H9 (cell line): ENCODE data around the gene CWC27. TPM values are rescaled to one million over a fixed set of nuclear protein-coding genes. Genes with fewer than 3 reads are reported as not detected.

ENCODE experiments used
- DNase-seq: peaks from one replicate; pipeline ENCODE4 v3.0.0-alpha.2; 2017
- H2AFZ ChIP-seq: one replicate; pipeline ENCODE4 v1.6.1; 2013; ENCODE audit warnings: mild to moderate bottlenecking, low read length, control low read depth, moderate library complexity
- H2AK5ac ChIP-seq: 2 replicates; pipeline ENCODE4 v1.6.1; 2013; ENCODE audit warnings: low read length, control low read depth, mixed read lengths; ENCODE audit not compliant: insufficient read length
- H2BK120ac ChIP-seq: one replicate; pipeline ENCODE4 v1.6.1; 2013; ENCODE audit warnings: low read depth, mild to moderate bottlenecking, low read length, control low read depth, inconsistent platforms; ENCODE audit not compliant: poor library complexity, severe bottlenecking
- H2BK12ac ChIP-seq: 2 replicates; pipeline ENCODE4 v1.6.1; 2013; ENCODE audit warnings: low read length, control low read depth, mixed read lengths, low read depth; ENCODE audit not compliant: insufficient read length
- H2BK15ac ChIP-seq: 2 replicates; pipeline ENCODE4 v1.6.1; 2013; ENCODE audit warnings: low read depth, low read length, control low read depth
- H2BK20ac ChIP-seq: one replicate; pipeline ENCODE4 v1.6.1; 2013; ENCODE audit warnings: low read depth, mild to moderate bottlenecking, low read length, control low read depth, inconsistent platforms; ENCODE audit not compliant: poor library complexity, severe bottlenecking
- H2BK5ac ChIP-seq: 2 replicates; pipeline ENCODE4 v1.6.1; 2013; ENCODE audit warnings: low read length, control low read depth, mixed read lengths; ENCODE audit not compliant: insufficient read length
- H3K14ac ChIP-seq: 2 replicates; pipeline ENCODE4 v1.6.1; 2013; ENCODE audit warnings: low read length, control low read depth; ENCODE audit not compliant: insufficient read depth
- H3K18ac ChIP-seq: 2 replicates; pipeline ENCODE4 v1.6.1; 2013; ENCODE audit warnings: low read depth, mild to moderate bottlenecking, mixed read lengths, low read length, control low read depth; ENCODE audit not compliant: insufficient read length
- H3K23ac ChIP-seq: 2 replicates; pipeline ENCODE4 v1.6.1; 2013; ENCODE audit warnings: low read length, control low read depth, mixed read lengths, low read depth; ENCODE audit not compliant: insufficient read length
- H3K23me2 ChIP-seq: 2 replicates; pipeline ENCODE4 v1.6.1; 2013; ENCODE audit warnings: low read depth, mild to moderate bottlenecking, mixed read lengths, low read length, control low read depth; ENCODE audit not compliant: insufficient read length, poor library complexity, severe bottlenecking
- H3K27ac ChIP-seq: 2 replicates; pipeline ENCODE4 v1.5.1; 2013; ENCODE audit warnings: low read length, control low read depth, mixed read lengths, low read depth; ENCODE audit not compliant: insufficient read length
- H3K27me3 ChIP-seq: 2 replicates; pipeline ENCODE4 v1.6.1; 2013; ENCODE audit warnings: low read length, control low read depth, inconsistent platforms; ENCODE audit not compliant: insufficient read depth
- H3K4ac ChIP-seq: 2 replicates; pipeline ENCODE4 v1.6.1; 2013; ENCODE audit warnings: low read depth, mild to moderate bottlenecking, control low read depth, inconsistent platforms, low read length, moderate library complexity
- H3K4me1 ChIP-seq: 2 replicates; pipeline ENCODE4 v1.6.1; 2013; ENCODE audit warnings: low read length, control low read depth, inconsistent platforms; ENCODE audit not compliant: insufficient read depth
- H3K4me2 ChIP-seq: 2 replicates; pipeline ENCODE4 v1.6.1; 2013; ENCODE audit warnings: low read length, control low read depth, mixed read lengths; ENCODE audit not compliant: insufficient read length, insufficient read depth
- H3K56ac ChIP-seq: 2 replicates; pipeline ENCODE4 v1.6.1; 2013; ENCODE audit warnings: low read depth, mild to moderate bottlenecking, mixed read lengths, low read length, control low read depth; ENCODE audit not compliant: insufficient read length
- H3K79me1 ChIP-seq: 2 replicates; pipeline ENCODE4 v1.6.1; 2013; ENCODE audit warnings: low read depth, mild to moderate bottlenecking, moderate library complexity, low read length, control low read depth, inconsistent platforms; ENCODE audit not compliant: insufficient read depth, poor library complexity, severe bottlenecking
- H3K79me2 ChIP-seq: 2 replicates; pipeline ENCODE4 v1.6.1; 2013; ENCODE audit warnings: low read length, control low read depth, inconsistent platforms; ENCODE audit not compliant: insufficient read depth
- H3K9ac ChIP-seq: 2 replicates; pipeline ENCODE4 v1.6.1; 2013; ENCODE audit warnings: low read length, control low read depth, mixed read lengths; ENCODE audit not compliant: insufficient read length; ENCODE audit errors: extremely low read depth
- H3K9me3 ChIP-seq: one replicate; pipeline ENCODE4 v1.6.1; 2013; ENCODE audit warnings: low read depth, low read length, inconsistent platforms; ENCODE audit not compliant: control insufficient read depth
- H3T11ph ChIP-seq: one replicate; pipeline ENCODE4 v1.6.1; 2013; ENCODE audit warnings: mild to moderate bottlenecking, low read length, control low read depth, inconsistent platforms
- H4K20me1 ChIP-seq: one replicate; pipeline ENCODE4 v1.6.1; 2013; ENCODE audit not compliant: control insufficient read depth, insufficient read length, insufficient read depth
- H4K5ac ChIP-seq: 2 replicates; pipeline ENCODE4 v1.6.1; 2013; ENCODE audit warnings: low read depth, mild to moderate bottlenecking, mixed read lengths, low read length, control low read depth; ENCODE audit not compliant: insufficient read length
- H4K8ac ChIP-seq: replicated peaks from 2 replicates; pipeline ENCODE4 v1.6.1; 2013; ENCODE audit warnings: low read length, control low read depth, mixed read lengths, low read depth; ENCODE audit not compliant: insufficient read length
- H4K91ac ChIP-seq: 2 replicates; pipeline ENCODE4 v1.6.1; 2013; ENCODE audit warnings: low read depth, mild to moderate bottlenecking, moderate library complexity, mixed read lengths, low read length, control low read depth; ENCODE audit not compliant: insufficient read length
- H3K27ac Mint-ChIP-seq, 3 experiments: 2 replicates in 2 of 3; 3 replicates in 1 of 3; pipeline ENCODE4 v1.8.0; 2020 to 2021; ENCODE audit warnings: mixed read lengths in 3 of 3, mild to moderate bottlenecking in 1 of 3, moderate library complexity in 1 of 3
- H3K27me3 Mint-ChIP-seq: 2 replicates; pipeline ENCODE4 v1.8.0; 2021; ENCODE audit warnings: low read depth, mild to moderate bottlenecking, moderate library complexity, mixed read lengths
- H3K36me3 Mint-ChIP-seq, 3 experiments: 2 replicates in 2 of 3; 3 replicates in 1 of 3; pipeline ENCODE4 v1.8.0; 2020 to 2021; ENCODE audit warnings: low read depth in 3 of 3, mixed read lengths in 3 of 3; ENCODE audit not compliant: insufficient read depth in 1 of 3
- H3K4me1 Mint-ChIP-seq, 2 experiments: 2 replicates each; pipeline ENCODE4 v1.8.0; 2020; ENCODE audit warnings: mixed read lengths in 2 of 2
- H3K4me3 Mint-ChIP-seq, 2 experiments: 2 replicates in 1 of 2; 3 replicates in 1 of 2; pipeline ENCODE4 v1.8.0; 2020 to 2021; ENCODE audit warnings: mild to moderate bottlenecking in 2 of 2, mixed read lengths in 2 of 2, moderate library complexity in 1 of 2
- H3K9me3 Mint-ChIP-seq, 2 experiments: 2 replicates in 1 of 2; 3 replicates in 1 of 2; pipeline ENCODE4 v1.8.0; 2020; ENCODE audit warnings: mild to moderate bottlenecking in 2 of 2, mixed read lengths in 2 of 2, moderate library complexity in 1 of 2
- CTCF ChIP-seq: fragments of 200-600 bp; sonication (generic); conservative IDR thresholded peaks from 3 replicates; pipeline ENCODE4 v1.8.0; 2021; ENCODE audit warnings: antibody characterized with exemption, mild to moderate bottlenecking
- WGBS: extraction: QIAGEN DNeasy Blood & Tissue Kit; methylation state at CpG from one replicate; pipeline ENCODE4 v1.1.7; 2013; ENCODE audit warnings: missing lambda C conversion rate, low lambda C conversion rate, mixed read lengths; ENCODE audit not compliant: insufficient read length; ENCODE audit errors: extremely low coverage; 5-methylcytosine and 5-hydroxymethylcytosine counted together
- total RNA-seq: library from RNA; stranded (reverse); gene quantifications from 2 replicates; pipeline ENCODE4 v1.2.1, GENCODE V29; 2021

Gene CWC27
- total RNA-seq, 1 experiment from 2014 or later, result 41.9 TPM

- no peak overlapping the region for H3T11ph ChIP-seq
- H3K27me3 Mint-ChIP-seq, result no peaks in the 10 kb centered on the region
- H3K4me1 Mint-ChIP-seq, result peaks cover 15 to 20% of the 10 kb centered on the region in 2 experiments
- H2AK5ac ChIP-seq, result no peak overlapping the region
- H2BK20ac ChIP-seq, result no peak overlapping the region
- no peak overlapping the region for H3K56ac ChIP-seq
- no peak for DNase-seq
- no peak overlapping the region for H2BK12ac ChIP-seq
- H3K14ac ChIP-seq, result no peak overlapping the region
- H3K4me3 Mint-ChIP-seq, result no peak overlapping the region
- H4K8ac ChIP-seq, result no peak overlapping the region
- H3K27ac Mint-ChIP-seq, result peak overlapping the region in 1 of 3 experiments; percentile 50; a peak in 1 of 7 replicates
- no peak overlapping the region for H4K5ac ChIP-seq
- no peaks in the 10 kb centered on the region for H3K9me3 ChIP-seq
- no peak overlapping the region for H3K18ac ChIP-seq
- no peak overlapping the region for H2BK5ac ChIP-seq
- H3K23me2 ChIP-seq, result no peaks in the 10 kb centered on the region
- H3K79me1 ChIP-seq, result no peaks in the 10 kb centered on the region
- no peaks in the 10 kb centered on the region for H4K20me1 ChIP-seq
- H3K4me1 ChIP-seq, result no peaks in the 10 kb centered on the region
- no peaks in the 10 kb centered on the region for H3K79me2 ChIP-seq
- no peak overlapping the region for H2BK15ac ChIP-seq
- no peak overlapping the region for H3K23ac ChIP-seq
- H3K27me3 ChIP-seq, result no peaks in the 10 kb centered on the region; the same call in 1 of the 2 replicates
- no peak overlapping the region for H3K4ac ChIP-seq
- peaks cover 12 to 24% (median 13%) of the 10 kb centered on the region in 3 experiments for H3K36me3 Mint-ChIP-seq
- H2AFZ ChIP-seq, result no peak overlapping the region
- H4K91ac ChIP-seq, result no peak overlapping the region
- peaks cover 4 to 7% of the 10 kb centered on the region in 2 experiments; a peak in 3 of 5 replicates for H3K9me3 Mint-ChIP-seq
- H3K9ac ChIP-seq, result no peak overlapping the region
- no peak for TF ChIP-seq CTCF
- no peak overlapping the region for H3K27ac ChIP-seq
- WGBS, result no CpG with 5 or more reads among the region's 4 CpGs
- H3K4me2 ChIP-seq, result no peak overlapping the region
- no peak overlapping the region for H2BK120ac ChIP-seq
These were observed 68.1 kb downstream of the CWC27 start for GRCh38 chr5:64836786-64837185.
